HepG2 (cell line): ENCODE results near the gene LITAFD. TPM values are rescaled to one million over a fixed set of nuclear protein-coding genes. Genes with fewer than 3 reads are reported as not detected.
A peak's percentile ranks its signal among the peaks of the same experiment; 100 is the strongest.

Experiments used
- NRL ChIP-seq: sonication (generic); formaldehyde crosslinking; IDR thresholded peaks from 2 replicates; pipeline ENCODE4 v1.5.0; 2020; ENCODE audit warnings: missing genetic modification reagents, mild to moderate bottlenecking, moderate library complexity, borderline replicate concordance
- ZMYM2 ChIP-seq: sonication (generic); formaldehyde crosslinking; IDR thresholded peaks from 2 replicates; pipeline ENCODE4 v1.8.0; 2022; ENCODE audit warnings: mild to moderate bottlenecking, missing genetic modification reagents
- ZNF34 ChIP-seq: sonication (generic); formaldehyde crosslinking; IDR thresholded peaks from 2 replicates; pipeline ENCODE4 v1.4.0; 2020; ENCODE audit warnings: mild to moderate bottlenecking, missing genetic modification reagents, borderline replicate concordance
- ZNF432 ChIP-seq: sonication (generic); formaldehyde crosslinking; IDR thresholded peaks from 2 replicates; pipeline ENCODE4 v1.5.0; 2020; ENCODE audit warnings: missing genetic modification reagents, mild to moderate bottlenecking, borderline replicate concordance
- polyA plus RNA-seq, 8 experiments: library from polyadenylated mRNA; depleted of rRNA in 3 of 8; stranded (reverse) in 7 of 8; unstranded in 1 of 8; fragments of >200 nt; fragmentation: Illumina TruSeq in 4 of 8; extraction: Trizol in 4 of 8; gene quantifications; 2 replicates each; pipeline versions ENCODE4 v1.2.1 to v1.2.3, GENCODE V29; 2011 to 2016; ENCODE audit warnings: low read depth in 4 of 8, missing spikeins in 1 of 8, mixed read lengths in 1 of 8; ENCODE audit not compliant: insufficient read depth in 1 of 8
- total RNA-seq, 5 experiments: library from RNA; depleted of rRNA; stranded (reverse); fragments of >200 nt; fragmentation: Illumina TruSeq; extraction: Trizol; gene quantifications; 2 replicates each; pipeline ENCODE4 v1.2.3, GENCODE V29; 2016; ENCODE audit warnings: low read depth in 1 of 5
- TF ChIP-seq, protein P1 (sequence below): sonication (generic); formaldehyde crosslinking; IDR thresholded peaks from 2 replicates; pipeline ENCODE4 v1.4.0; 2020; ENCODE audit warnings: mild to moderate bottlenecking, missing genetic modification reagents
- TF ChIP-seq, protein P2 (sequence below): sonication (generic); formaldehyde crosslinking; IDR thresholded peaks from 2 replicates; pipeline ENCODE4 v1.8.0; 2022; ENCODE audit warnings: mild to moderate bottlenecking, missing genetic modification reagents, borderline replicate concordance
- TF ChIP-seq, protein P3 (sequence below): sonication (generic); formaldehyde crosslinking; IDR thresholded peaks from 2 replicates; pipeline ENCODE4 v1.8.1; 2022; ENCODE audit warnings: low read depth, mild to moderate bottlenecking, missing genetic modification reagents
- TF ChIP-seq, protein P4 (sequence below): sonication (generic); formaldehyde crosslinking; IDR thresholded peaks from 2 replicates; pipeline ENCODE4 v1.8.0; 2022; ENCODE audit warnings: mild to moderate bottlenecking, missing genetic modification reagents; ENCODE audit not compliant: insufficient replicate concordance
- TF ChIP-seq, protein P5 (sequence below): sonication (generic); formaldehyde crosslinking; IDR thresholded peaks from 2 replicates; pipeline ENCODE4 v1.5.0; 2020; ENCODE audit warnings: mild to moderate bottlenecking, missing genetic modification reagents
- TF ChIP-seq, protein P6 (sequence below): sonication (generic); formaldehyde crosslinking; IDR thresholded peaks from 2 replicates; pipeline ENCODE4 v1.4.0; 2020; ENCODE audit warnings: mild to moderate bottlenecking, missing genetic modification reagents, borderline replicate concordance

Gene LITAFD
- total and polyA plus RNA-seq, 2 of the 13 experiments (the other 11 are each of a cell fraction or from before 2014, with no cell fraction given): not detected

DNA sequence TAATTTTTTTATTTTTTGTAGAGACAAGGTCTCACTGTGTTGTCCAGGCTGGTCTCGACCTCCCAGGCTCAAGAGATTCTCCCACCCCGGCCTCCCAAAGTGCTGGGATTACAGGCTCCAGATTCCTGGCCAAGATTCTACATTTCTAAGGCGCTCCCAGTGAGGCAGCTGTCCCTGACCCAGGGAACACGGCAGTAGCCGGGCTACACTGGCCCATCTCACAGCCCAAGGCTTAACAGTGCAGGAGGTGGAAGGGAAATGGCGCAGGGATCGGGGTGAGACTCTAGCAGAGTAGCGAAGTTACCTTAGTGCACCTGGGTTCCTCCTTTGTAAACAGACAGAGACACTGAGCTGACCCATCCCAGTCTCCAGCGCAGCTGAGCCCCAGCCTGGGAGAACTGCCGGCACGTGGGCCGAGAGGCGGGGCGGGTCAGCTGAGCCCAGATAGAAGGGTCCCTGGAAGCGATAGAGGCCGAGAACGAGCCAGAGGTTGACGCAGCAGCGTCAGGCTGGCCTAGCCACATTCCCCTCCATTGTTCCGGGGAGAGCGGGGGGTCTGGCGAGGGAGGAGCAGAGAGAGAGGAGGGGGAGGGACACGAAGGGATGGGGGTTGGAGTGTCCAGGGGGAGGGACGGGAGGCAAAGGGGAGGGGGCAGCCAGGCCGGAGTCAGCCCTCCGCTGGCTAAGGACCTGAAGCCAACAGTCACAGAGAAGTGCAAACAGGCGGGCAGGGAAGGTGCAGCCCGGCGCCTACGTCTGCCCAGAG is 15.8 kb upstream of the LITAFD start (continued):
- TF ChIP-seq, protein P1, sequence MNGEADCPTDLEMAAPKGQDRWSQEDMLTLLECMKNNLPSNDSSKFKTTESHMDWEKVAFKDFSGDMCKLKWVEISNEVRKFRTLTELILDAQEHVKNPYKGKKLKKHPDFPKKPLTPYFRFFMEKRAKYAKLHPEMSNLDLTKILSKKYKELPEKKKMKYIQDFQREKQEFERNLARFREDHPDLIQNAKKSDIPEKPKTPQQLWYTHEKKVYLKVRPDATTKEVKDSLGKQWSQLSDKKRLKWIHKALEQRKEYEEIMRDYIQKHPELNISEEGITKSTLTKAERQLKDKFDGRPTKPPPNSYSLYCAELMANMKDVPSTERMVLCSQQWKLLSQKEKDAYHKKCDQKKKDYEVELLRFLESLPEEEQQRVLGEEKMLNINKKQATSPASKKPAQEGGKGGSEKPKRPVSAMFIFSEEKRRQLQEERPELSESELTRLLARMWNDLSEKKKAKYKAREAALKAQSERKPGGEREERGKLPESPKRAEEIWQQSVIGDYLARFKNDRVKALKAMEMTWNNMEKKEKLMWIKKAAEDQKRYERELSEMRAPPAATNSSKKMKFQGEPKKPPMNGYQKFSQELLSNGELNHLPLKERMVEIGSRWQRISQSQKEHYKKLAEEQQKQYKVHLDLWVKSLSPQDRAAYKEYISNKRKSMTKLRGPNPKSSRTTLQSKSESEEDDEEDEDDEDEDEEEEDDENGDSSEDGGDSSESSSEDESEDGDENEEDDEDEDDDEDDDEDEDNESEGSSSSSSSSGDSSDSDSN (CRISPR knock-in tag): peak; percentile 78
- TF ChIP-seq, protein P2, sequence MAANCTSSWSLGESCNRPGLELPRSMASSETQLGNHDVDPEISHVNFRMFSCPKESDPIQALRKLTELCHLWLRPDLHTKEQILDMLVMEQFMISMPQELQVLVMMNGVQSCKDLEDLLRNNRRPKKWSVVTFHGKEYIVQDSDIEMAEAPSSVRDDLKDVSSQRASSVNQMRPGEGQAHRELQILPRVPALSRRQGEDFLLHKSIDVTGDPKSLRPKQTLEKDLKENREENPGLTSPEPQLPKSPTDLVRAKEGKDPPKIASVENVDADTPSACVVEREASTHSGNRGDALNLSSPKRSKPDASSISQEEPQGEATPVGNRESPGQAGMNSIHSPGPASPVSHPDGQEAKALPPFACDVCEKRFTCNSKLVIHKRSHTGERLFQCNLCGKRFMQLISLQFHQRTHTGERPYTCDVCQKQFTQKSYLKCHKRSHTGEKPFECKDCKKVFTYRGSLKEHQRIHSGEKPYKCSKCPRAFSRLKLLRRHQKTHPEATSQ (CRISPR knock-in tag): no peak; the same call in 1 of the 2 replicates
- TF ChIP-seq ZNF432 (CRISPR knock-in tag) (no peak; the same call in 1 of the 2 replicates), ZMYM2 (CRISPR knock-in tag) (no peak), NRL (CRISPR knock-in tag) (peak; percentile 11; the same call in 1 of the 2 replicates), ZNF34 (CRISPR knock-in tag) (no peak)
- TF ChIP-seq, protein P3, sequence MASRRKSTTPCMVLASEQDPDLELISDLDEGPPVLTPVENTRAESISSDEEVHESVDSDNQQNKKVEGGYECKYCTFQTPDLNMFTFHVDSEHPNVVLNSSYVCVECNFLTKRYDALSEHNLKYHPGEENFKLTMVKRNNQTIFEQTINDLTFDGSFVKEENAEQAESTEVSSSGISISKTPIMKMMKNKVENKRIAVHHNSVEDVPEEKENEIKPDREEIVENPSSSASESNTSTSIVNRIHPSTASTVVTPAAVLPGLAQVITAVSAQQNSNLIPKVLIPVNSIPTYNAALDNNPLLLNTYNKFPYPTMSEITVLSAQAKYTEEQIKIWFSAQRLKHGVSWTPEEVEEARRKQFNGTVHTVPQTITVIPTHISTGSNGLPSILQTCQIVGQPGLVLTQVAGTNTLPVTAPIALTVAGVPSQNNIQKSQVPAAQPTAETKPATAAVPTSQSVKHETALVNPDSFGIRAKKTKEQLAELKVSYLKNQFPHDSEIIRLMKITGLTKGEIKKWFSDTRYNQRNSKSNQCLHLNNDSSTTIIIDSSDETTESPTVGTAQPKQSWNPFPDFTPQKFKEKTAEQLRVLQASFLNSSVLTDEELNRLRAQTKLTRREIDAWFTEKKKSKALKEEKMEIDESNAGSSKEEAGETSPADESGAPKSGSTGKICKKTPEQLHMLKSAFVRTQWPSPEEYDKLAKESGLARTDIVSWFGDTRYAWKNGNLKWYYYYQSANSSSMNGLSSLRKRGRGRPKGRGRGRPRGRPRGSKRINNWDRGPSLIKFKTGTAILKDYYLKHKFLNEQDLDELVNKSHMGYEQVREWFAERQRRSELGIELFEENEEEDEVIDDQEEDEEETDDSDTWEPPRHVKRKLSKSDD: peak; percentile 52; the same call in 1 of the 2 replicates
- TF ChIP-seq, protein P4, sequence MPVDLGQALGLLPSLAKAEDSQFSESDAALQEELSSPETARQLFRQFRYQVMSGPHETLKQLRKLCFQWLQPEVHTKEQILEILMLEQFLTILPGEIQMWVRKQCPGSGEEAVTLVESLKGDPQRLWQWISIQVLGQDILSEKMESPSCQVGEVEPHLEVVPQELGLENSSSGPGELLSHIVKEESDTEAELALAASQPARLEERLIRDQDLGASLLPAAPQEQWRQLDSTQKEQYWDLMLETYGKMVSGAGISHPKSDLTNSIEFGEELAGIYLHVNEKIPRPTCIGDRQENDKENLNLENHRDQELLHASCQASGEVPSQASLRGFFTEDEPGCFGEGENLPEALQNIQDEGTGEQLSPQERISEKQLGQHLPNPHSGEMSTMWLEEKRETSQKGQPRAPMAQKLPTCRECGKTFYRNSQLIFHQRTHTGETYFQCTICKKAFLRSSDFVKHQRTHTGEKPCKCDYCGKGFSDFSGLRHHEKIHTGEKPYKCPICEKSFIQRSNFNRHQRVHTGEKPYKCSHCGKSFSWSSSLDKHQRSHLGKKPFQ (CRISPR knock-in tag): no peak
- TF ChIP-seq, protein P5, sequence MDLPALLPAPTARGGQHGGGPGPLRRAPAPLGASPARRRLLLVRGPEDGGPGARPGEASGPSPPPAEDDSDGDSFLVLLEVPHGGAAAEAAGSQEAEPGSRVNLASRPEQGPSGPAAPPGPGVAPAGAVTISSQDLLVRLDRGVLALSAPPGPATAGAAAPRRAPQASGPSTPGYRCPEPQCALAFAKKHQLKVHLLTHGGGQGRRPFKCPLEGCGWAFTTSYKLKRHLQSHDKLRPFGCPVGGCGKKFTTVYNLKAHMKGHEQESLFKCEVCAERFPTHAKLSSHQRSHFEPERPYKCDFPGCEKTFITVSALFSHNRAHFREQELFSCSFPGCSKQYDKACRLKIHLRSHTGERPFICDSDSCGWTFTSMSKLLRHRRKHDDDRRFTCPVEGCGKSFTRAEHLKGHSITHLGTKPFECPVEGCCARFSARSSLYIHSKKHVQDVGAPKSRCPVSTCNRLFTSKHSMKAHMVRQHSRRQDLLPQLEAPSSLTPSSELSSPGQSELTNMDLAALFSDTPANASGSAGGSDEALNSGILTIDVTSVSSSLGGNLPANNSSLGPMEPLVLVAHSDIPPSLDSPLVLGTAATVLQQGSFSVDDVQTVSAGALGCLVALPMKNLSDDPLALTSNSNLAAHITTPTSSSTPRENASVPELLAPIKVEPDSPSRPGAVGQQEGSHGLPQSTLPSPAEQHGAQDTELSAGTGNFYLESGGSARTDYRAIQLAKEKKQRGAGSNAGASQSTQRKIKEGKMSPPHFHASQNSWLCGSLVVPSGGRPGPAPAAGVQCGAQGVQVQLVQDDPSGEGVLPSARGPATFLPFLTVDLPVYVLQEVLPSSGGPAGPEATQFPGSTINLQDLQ (CRISPR knock-in tag): no peak
- TF ChIP-seq, protein P6, sequence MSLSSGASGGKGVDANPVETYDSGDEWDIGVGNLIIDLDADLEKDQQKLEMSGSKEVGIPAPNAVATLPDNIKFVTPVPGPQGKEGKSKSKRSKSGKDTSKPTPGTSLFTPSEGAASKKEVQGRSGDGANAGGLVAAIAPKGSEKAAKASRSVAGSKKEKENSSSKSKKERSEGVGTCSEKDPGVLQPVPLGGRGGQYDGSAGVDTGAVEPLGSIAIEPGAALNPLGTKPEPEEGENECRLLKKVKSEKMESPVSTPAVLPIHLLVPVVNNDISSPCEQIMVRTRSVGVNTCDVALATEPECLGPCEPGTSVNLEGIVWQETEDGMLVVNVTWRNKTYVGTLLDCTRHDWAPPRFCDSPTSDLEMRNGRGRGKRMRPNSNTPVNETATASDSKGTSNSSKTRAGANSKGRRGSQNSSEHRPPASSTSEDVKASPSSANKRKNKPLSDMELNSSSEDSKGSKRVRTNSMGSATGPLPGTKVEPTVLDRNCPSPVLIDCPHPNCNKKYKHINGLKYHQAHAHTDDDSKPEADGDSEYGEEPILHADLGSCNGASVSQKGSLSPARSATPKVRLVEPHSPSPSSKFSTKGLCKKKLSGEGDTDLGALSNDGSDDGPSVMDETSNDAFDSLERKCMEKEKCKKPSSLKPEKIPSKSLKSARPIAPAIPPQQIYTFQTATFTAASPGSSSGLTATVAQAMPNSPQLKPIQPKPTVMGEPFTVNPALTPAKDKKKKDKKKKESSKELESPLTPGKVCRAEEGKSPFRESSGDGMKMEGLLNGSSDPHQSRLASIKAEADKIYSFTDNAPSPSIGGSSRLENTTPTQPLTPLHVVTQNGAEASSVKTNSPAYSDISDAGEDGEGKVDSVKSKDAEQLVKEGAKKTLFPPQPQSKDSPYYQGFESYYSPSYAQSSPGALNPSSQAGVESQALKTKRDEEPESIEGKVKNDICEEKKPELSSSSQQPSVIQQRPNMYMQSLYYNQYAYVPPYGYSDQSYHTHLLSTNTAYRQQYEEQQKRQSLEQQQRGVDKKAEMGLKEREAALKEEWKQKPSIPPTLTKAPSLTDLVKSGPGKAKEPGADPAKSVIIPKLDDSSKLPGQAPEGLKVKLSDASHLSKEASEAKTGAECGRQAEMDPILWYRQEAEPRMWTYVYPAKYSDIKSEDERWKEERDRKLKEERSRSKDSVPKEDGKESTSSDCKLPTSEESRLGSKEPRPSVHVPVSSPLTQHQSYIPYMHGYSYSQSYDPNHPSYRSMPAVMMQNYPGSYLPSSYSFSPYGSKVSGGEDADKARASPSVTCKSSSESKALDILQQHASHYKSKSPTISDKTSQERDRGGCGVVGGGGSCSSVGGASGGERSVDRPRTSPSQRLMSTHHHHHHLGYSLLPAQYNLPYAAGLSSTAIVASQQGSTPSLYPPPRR (CRISPR knock-in tag): peak; percentile 52; the same call in 1 of the 2 replicates
